ENCODE results near the gene TMEM131L.
"Not testable (repeated sequence)": the region's sequence is repeated elsewhere in the genome, so short reads cannot be mapped to it uniquely, and the experiment has no call there.

TMEM131L gene, protein sequence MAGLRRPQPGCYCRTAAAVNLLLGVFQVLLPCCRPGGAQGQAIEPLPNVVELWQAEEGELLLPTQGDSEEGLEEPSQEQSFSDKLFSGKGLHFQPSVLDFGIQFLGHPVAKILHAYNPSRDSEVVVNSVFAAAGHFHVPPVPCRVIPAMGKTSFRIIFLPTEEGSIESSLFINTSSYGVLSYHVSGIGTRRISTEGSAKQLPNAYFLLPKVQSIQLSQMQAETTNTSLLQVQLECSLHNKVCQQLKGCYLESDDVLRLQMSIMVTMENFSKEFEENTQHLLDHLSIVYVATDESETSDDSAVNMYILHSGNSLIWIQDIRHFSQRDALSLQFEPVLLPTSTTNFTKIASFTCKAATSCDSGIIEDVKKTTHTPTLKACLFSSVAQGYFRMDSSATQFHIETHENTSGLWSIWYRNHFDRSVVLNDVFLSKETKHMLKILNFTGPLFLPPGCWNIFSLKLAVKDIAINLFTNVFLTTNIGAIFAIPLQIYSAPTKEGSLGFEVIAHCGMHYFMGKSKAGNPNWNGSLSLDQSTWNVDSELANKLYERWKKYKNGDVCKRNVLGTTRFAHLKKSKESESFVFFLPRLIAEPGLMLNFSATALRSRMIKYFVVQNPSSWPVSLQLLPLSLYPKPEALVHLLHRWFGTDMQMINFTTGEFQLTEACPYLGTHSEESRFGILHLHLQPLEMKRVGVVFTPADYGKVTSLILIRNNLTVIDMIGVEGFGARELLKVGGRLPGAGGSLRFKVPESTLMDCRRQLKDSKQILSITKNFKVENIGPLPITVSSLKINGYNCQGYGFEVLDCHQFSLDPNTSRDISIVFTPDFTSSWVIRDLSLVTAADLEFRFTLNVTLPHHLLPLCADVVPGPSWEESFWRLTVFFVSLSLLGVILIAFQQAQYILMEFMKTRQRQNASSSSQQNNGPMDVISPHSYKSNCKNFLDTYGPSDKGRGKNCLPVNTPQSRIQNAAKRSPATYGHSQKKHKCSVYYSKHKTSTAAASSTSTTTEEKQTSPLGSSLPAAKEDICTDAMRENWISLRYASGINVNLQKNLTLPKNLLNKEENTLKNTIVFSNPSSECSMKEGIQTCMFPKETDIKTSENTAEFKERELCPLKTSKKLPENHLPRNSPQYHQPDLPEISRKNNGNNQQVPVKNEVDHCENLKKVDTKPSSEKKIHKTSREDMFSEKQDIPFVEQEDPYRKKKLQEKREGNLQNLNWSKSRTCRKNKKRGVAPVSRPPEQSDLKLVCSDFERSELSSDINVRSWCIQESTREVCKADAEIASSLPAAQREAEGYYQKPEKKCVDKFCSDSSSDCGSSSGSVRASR (N-terminal part only)
- 318 reads per million, percentile 96 among the genes with 10 or more reads in this experiment for total RNA-seq

- peak; percentile 61 for DNase-seq
These were observed at the start of gene TMEM131L for GRCh38 chr4:153466081-153466948. Gene TMEM131L (plus strand): TSS chr4:153466360. CDS start chr4:153466398, 38 bp downstream.

GRCh38 chr4:153416456-153416855 lies 49.7 kb upstream of the TMEM131L start:
- not testable (repeated sequence) for DNase-seq

- no peak for DNase-seq
These were observed 48.0 kb upstream of the TMEM131L start for GRCh38 chr4:153418121-153418520.

GRCh38 chr4:153418558-153418957 lies 47.6 kb upstream of the TMEM131L start:
- DNase-seq = no peak

GRCh38 chr4:153419029-153419428 lies 47.1 kb upstream of the TMEM131L start:
- DNase-seq = no peak

DNA sequence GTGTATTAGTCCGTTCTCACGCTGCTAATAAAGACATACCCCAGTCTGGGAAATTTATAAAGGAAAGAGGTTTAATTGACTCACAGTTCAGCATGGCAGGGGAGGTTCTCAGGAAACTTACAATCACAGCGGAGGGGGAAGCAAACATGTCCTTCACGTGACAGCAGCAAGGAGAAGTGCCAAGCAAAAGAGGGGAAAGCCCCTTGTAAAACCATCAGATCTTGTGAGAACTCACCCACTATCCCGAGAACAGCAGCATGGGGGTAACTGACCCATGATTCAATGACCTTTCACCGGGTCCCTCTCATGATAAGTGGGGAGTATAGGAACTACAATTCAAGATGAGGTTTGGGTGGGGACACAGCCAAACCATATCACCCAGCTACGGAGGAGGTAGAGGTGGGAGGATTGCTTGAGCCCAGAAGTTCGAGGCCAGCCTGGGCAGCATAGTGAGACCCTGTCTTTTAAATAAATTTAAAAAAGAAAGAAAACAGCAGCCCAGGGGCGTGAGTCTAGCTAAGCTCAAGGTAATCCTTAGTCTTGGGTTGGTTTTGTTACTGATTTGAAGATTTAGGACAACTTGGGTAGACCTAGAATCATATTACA lies 46.4 kb upstream of the TMEM131L start:
- DNase-seq = no peak

- no peak for DNase-seq
These were observed 45.8 kb upstream of the TMEM131L start for GRCh38 chr4:153420361-153420760.

DNA sequence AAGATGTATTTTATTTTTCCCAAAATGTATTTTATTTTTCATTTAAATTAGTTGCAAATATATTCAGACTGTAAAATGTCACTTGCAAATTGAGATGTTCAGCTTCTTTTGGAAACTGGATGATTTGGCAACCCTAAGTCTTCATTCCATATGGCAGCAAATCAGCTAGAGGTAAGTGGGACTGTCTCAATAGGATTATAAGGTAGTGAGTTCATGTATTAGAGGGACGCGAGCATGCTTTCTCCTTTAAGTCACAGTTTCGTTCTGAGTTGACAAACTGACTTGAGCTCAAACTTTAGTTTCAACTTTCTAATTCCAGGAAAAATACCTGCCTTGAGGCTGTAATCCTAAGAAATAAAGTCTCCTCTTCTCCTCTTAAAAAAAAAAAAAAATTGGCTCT lies 44.2 kb upstream of the TMEM131L start:
- no peak for DNase-seq

DNA sequence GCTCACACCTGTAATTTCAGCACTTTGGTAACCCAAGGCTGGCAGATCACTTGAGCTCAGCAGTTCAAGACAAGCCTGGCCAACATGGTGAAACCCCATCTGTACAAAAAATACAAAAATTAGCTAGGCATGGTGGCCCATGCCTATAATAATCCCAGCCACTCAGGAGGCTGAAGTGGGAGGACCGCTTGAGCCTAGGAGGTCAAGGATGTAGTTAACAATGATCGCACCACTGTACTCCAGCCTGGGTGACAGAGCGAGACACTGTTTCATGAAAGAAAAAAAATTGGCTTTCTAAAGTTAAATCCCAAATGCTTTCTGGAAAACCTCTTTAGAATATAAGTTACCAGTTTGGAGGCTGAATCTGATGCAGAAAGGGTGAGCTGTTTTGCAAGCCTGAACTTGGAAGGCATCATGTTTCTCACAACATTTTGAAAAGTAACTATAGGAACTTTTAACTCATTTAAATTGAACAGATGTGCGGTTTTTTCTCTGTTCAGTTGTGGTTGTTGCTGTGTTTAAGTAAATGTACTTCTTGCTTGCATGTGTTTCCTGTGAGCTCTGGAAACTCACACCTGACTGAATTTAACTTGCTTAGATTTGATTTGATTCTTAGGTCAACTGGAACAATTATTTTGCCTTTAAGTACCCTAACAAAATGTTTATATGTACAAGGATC lies 39.8 kb upstream of the TMEM131L start:
- DNase-seq = peak; percentile 6

DNA sequence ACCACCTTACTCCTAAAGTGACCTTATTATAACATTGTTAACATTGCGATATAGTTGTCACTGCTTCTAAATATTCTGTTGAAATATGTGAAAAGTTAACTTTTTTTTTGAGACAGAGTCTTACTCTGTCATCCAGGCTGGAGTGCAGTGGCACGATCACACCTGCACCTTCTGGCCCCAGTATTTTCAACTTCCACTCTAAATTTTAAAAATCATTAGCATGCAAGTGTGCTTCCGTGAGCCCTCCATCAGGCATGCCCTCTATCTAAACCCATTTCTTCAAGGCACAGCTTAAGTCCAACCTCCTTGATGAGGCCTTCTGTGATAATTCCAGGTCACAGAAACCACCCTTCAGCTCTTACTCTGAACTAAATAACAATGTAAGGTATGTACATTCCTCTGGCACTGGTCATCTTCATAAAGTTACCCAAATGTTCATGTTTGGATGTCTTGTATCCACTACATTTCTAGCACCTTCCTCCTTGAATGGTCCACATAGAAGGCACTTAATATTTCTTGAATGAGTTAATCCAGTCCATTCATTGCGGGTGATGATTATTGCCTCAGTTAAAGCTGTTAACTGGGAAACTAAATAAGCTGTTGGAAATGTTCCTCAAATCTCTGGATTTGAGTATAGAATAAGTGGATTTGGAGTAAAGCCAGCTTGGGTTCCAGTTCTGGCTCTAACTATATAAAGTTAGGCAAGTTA lies 38.6 kb upstream of the TMEM131L start:
- DNase-seq = no peak

DNA sequence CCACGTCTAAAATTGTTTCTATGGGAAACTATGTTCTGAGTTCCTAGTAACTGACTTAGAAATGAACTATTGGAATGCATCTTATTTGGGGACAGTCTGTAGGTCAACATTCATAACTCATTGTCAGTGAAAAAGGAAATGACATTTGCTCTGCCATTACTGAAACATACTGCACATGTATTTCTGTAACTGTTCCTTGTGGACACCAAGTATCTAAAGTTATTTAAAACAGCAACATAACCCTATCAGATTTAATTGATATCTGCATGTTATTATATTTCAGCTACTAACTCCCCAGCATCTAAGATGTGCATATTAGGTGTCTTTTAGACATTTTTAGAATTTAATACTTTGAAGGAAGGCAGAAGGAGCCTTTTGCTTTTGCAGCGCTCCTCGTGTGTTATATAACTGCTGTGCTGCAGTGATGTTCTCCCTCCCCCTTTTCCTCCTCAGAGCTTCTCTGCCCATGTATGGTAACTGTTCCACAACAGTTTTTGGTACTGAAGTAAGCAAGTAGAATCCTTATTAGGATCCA lies 37.2 kb upstream of the TMEM131L start:
- no peak for DNase-seq

DNA sequence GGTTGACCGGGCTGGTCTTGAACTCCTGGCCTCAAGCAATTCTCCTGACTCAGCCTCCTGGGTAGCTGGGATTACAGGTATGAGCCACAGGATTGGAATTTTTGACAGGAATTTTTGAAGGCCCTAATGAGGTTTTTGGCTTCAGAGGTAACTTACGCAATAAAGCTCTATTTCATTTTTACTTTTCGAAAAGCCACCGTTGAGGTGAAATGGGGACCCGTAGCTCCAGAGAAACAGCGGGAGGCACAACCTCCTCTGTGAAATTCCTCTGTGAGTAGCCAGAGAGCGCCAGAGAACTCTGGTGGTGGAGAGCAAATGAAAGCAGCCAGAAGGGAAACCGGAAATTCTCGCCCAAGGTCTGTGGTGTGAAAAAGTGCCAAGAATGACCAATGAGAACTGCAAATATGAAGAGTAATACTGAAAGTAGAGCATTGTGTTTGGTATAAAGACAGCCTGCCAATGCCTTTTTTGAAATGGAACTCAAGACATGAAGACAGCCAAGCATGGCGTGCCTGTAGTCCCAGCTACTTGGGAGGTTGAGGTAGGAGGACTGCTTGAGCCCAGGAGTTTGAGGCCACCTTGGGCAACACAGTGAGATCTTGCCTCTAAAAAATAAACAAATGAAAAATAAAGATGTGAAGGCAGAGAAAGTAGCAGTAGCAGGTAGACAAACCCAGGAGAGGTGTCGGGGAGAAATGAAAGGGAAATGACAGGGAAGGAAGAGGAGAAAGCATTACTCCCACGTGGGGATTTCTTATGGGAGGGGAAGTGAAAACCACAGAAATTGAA lies 33.0 kb upstream of the TMEM131L start:
- DNase-seq = peak; percentile 49

DNA sequence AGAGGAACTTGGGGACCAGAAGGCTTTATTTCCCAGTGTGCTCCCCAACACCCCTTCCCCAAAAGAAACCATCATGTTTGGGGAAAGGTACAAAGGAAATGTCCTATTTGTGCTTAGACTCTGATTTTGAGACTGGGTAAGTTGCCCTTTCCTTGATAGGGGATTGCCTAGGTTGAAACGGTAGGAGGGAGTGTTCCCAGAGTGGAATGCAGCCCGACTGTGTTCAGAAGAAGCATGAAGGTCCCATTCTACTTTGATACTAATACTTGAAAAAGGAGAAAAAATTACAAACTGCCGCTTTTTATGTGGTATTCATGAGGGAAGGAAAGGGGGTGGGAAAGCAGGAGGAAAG lies 32.4 kb upstream of the TMEM131L start:
- DNase-seq = no peak

DNA sequence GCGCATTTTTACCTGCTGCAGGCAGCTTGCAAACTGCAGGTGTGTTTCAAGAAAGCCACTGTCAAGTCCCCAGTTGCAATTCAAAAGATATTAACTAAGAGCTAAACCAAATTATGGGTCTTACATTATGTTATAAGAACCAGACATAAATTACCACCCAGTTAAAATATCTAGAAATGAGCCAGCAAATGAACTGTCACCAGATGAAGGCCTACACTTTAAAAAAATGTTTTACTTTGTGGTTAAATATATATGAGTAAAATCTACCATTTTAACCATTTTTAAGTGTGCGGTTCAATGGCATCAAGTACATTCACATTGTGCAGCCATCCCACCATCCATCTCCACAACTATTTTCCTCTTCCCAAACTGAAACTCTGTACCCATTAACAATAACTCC lies 32.0 kb upstream of the TMEM131L start:
- no peak for DNase-seq

GRCh38 chr4:153438916-153439756 lies 27.0 kb upstream of the TMEM131L start:
- peak; percentile 7 for DNase-seq

DNA sequence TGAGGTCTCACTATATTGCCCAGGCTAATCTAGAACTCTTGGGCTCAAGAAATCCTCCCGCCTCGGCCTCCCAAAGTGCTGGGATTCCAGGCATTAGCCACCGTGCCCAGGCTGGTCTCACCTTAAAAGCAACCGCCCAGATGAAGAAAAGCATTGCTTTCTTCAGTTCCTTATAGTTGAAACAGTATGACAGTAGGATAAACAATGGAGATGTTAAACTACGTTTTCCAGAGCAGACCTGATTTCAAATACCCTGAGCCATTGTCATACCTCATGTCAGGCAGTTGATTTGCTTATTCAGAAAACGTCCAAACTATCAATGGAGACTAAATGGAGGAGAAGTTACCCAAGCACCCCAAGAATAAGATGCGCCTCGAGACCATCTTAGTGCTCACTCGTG lies 26.3 kb upstream of the TMEM131L start:
- no peak for DNase-seq

DNA sequence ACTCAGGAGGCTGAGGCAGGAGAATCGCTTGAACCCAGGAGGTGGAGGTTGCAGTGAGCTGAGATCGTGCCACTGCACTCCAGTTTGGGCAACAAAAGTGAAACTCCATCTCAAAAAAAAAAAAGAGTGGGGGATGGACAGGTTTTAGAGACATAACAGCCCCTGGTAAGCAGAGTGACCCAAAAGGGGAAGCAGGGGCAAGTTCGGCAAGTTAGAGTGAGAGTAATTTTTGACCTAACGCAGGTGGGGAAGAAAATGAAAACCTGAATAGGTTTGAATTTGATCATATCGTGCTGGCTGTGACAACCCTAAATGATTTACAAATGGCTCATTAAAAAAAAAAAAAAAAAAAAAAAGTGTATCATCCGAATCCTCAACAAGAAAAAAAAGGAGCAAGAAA lies 25.7 kb upstream of the TMEM131L start:
- DNase-seq = no peak
